Osteocyte (in vitro differentiated cells): ENCODE measurements around the gene ALDH1A3. TPM values are rescaled to one million over a fixed set of nuclear protein-coding genes. Genes with fewer than 3 reads are reported as not detected.
A peak's percentile ranks its signal among the peaks of the same experiment; 100 is the strongest.

Experiments used
- DNase-seq: peaks from one replicate; pipeline ENCODE4 v3.0.0; 2021; ENCODE audit warnings: mixed read lengths; ENCODE audit not compliant: unreplicated experiment; ENCODE audit errors: extremely low spot score
- H3K27ac Mint-ChIP-seq: one replicate; pipeline ENCODE4 v1.8.0; 2021; ENCODE audit warnings: mild to moderate bottlenecking, mixed read lengths; ENCODE audit not compliant: unreplicated experiment
- H3K27me3 Mint-ChIP-seq: one replicate; pipeline ENCODE4 v1.8.0; 2021; ENCODE audit warnings: mixed read lengths; ENCODE audit not compliant: unreplicated experiment
- H3K36me3 Mint-ChIP-seq: one replicate; pipeline ENCODE4 v1.8.0; 2021; ENCODE audit warnings: mixed read lengths; ENCODE audit not compliant: unreplicated experiment
- H3K4me1 Mint-ChIP-seq: one replicate; pipeline ENCODE4 v1.8.0; 2021; ENCODE audit warnings: mixed read lengths; ENCODE audit not compliant: unreplicated experiment
- H3K4me3 Mint-ChIP-seq: one replicate; pipeline ENCODE4 v1.8.0; 2021; ENCODE audit warnings: mild to moderate bottlenecking, moderate library complexity, mixed read lengths; ENCODE audit not compliant: unreplicated experiment
- H3K9me3 Mint-ChIP-seq: one replicate; pipeline ENCODE4 v1.8.0; 2021; ENCODE audit warnings: mixed read lengths; ENCODE audit not compliant: unreplicated experiment
- CTCF ChIP-seq: fragments of 200-600 bp; sonication (generic); IDR thresholded peaks from 2 replicates; pipeline ENCODE4 v1.5.0; 2021; ENCODE audit warnings: antibody characterized with exemption, mild to moderate bottlenecking, moderate library complexity
- total RNA-seq: library from RNA; stranded (reverse); gene quantifications from 2 replicates; pipeline ENCODE4 v1.2.1, GENCODE V29; 2021

The ALDH1A3 gene
- total RNA-seq, 1 donor from 2014 or later, result 0.30 TPM

- no peaks in the 10 kb centered on the region for H3K36me3 Mint-ChIP-seq
- H3K4me3 Mint-ChIP-seq, result no peak overlapping the region
- no peaks in the 10 kb centered on the region for H3K9me3 Mint-ChIP-seq
- TF ChIP-seq CTCF, result no peak
- no peaks in the 10 kb centered on the region for H3K27me3 Mint-ChIP-seq
- H3K27ac Mint-ChIP-seq, result no peak overlapping the region
- no peak for DNase-seq
- H3K4me1 Mint-ChIP-seq, result peaks cover 9% of the 10 kb centered on the region
Observed at GRCh38 chr15:100939791-100940190, 60.2 kb downstream of the ALDH1A3 start.

DNA sequence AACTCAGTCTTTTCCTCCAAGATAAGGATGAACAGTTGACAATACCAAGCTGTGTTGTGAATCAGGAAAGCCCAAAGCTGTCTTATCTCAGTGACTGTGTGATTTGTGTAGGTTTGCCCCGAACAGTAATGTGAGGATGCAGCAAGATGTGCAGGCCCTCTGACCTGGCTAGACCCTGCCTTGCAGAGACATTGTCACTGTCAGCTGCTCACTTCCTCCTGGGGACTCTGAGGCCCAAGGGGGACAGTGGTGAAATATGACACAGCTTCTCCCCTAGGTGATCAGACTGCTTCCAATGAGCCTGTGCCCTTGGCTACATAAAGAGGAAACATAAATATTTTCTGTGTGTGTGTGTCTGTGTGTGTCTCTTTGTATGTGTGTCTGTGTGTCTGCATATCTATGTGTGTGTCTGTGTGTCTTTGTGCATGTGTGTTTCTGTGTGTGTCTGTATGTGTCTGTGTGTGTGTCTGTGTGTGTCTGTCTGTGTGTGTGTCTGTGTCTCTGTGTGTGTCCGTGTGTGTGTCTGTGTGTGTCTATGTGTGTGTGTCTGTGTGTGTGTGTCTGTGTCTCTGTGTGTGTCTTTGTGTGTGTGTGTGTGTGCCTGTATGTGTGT is 61.2 kb downstream of the ALDH1A3 start:
- no peak for DNase-seq
- H3K4me3 Mint-ChIP-seq, result no peak overlapping the region
- H3K4me1 Mint-ChIP-seq, result peaks cover 9% of the 10 kb centered on the region
- no peaks in the 10 kb centered on the region for H3K27me3 Mint-ChIP-seq
- H3K36me3 Mint-ChIP-seq, result no peaks in the 10 kb centered on the region
- no peak overlapping the region for H3K27ac Mint-ChIP-seq
- H3K9me3 Mint-ChIP-seq, result no peaks in the 10 kb centered on the region
- no peak for TF ChIP-seq CTCF

DNA sequence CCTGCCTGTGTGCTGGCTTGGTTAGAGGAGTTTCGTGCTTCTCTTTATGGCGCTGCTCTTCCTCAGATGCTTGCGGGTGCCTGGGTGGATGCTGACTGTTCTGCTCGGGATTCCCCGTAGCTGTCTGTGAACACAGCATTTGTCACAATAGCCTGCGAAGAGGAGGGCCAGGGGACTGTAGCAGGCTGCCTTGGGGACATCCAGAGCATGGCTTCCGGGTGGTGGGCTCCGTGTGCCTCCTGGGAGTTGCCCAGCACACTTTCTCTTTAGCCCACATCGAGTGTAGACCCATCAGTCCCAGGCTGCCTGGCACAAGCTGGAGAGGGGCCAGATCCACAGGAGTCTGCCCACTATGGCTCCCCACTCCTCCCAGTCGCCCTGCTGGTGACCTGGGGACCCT is 61.9 kb downstream of the ALDH1A3 start:
- H3K27ac Mint-ChIP-seq, result no peak overlapping the region
- no peak for TF ChIP-seq CTCF
- H3K27me3 Mint-ChIP-seq, result no peaks in the 10 kb centered on the region
- H3K4me3 Mint-ChIP-seq, result no peak overlapping the region
- no peaks in the 10 kb centered on the region for H3K9me3 Mint-ChIP-seq
- DNase-seq, result no peak
- H3K4me1 Mint-ChIP-seq, result peaks cover 9% of the 10 kb centered on the region
- H3K36me3 Mint-ChIP-seq, result no peaks in the 10 kb centered on the region

DNA sequence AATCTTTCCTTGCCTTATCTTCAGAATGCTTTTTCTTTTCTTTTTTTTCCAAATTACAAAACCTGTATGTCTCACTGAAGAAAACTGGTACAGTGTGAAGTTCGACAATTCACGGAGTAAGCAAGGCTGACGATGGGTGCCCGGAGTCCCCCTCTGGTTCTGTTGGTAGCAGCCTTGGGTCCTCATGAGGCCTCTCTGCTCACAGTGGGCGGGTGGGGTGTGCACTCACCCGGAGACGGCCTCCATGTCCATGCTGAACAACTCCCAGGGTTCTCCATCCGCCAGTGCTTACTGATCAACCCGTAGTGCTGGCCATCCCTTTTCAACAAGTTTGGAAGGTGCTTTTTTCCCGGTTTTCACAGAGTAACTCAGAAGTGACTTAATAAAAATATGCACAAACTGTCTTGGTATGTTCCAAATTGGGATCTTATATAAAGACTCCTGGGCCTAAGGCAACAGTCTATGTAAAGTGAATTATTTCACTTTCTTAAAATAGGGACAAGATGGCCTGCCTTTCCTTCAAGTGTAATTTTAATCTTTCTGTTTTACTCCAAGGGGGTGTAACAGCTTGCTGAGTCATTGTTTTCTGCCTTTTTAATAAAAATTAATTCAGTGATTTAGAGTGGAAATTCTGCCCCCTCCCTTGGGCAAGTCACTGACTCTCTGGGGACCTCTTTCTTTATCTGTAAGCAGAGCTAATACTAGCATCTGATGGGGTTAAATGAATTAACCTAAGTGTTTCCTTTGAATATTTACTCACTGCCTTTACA is 63.2 kb downstream of the ALDH1A3 start:
- H3K9me3 Mint-ChIP-seq, result no peaks in the 10 kb centered on the region
- no peak for TF ChIP-seq CTCF
- no peaks in the 10 kb centered on the region for H3K36me3 Mint-ChIP-seq
- peaks cover 14% of the 10 kb centered on the region for H3K4me1 Mint-ChIP-seq
- no peak for DNase-seq
- peak overlapping the region; percentile 46 for H3K27ac Mint-ChIP-seq
- no peak overlapping the region for H3K4me3 Mint-ChIP-seq
- H3K27me3 Mint-ChIP-seq, result no peaks in the 10 kb centered on the region

- peaks cover 20% of the 10 kb centered on the region for H3K4me1 Mint-ChIP-seq
- no peak for TF ChIP-seq CTCF
- DNase-seq, result no peak
- no peak overlapping the region for H3K4me3 Mint-ChIP-seq
- no peaks in the 10 kb centered on the region for H3K36me3 Mint-ChIP-seq
- no peaks in the 10 kb centered on the region for H3K27me3 Mint-ChIP-seq
- H3K27ac Mint-ChIP-seq, result no peak overlapping the region
- peaks cover 4% of the 10 kb centered on the region for H3K9me3 Mint-ChIP-seq
Observed at GRCh38 chr15:100944244-100944895, 64.7 kb downstream of the ALDH1A3 start.
